GM19324 (cell line): ENCODE data around the gene TFRC.
"Not testable (repeated sequence)": the region's sequence is repeated elsewhere in the genome, so short reads cannot be mapped to it uniquely, and the experiment has no call there.

ENCODE experiments used
- ATAC-seq: cut with Tn5 transposase; IDR thresholded peaks from one replicate; pipeline ENCODE4 v1.9.1; 2021; ENCODE audit warnings: mild to moderate bottlenecking, moderate library complexity; ENCODE audit not compliant: unreplicated experiment, low FRiP score

The TFRC gene

DNA sequence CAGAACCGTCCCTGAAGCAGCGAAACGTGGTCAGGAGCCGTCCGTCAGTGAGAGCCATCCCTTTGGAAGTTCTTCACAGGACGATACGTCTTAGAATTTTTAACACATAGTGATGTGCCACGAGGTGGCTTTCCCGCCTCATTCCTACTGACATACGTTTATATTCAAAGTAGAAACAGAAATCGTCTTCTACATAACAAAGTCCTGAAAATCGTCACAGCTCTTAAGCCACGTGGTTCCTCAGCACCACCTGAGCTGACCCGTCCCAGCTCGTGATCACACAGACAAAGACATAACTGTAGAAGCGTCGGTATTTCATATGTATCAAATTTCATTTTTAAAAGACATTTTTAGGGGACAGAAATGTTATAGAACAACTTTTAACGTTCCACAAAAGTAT is 73.5 kb downstream of the TFRC start:
- ATAC-seq, result no peak

DNA sequence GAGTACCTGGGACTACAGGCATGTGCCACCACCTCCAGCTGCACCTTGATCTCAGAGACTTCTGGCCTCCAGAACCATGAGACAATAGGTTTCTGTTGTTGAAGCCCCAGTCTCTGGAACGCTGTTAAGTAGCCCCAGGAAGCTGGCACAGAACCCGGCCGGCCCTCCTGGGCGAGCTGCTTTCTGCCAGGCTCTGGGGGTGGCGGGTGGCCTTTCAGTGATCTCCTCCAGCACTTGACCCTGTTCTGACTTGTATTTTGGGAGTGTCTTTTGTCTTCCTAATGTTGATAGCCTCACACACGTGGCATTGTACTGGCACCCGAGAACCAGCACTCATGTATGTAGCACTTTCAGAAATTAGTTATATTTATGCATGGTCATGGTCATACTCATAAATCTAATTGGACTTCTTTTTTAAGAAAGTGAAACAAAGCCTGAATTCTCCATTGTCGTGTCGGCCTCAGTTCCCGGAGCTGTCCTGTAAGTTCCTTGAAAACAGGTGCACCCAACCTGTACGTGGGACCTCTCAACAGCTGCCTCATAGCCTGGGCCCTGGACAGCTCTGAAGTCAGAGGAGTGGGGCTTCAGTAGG is 74.0 kb downstream of the TFRC start:
- ATAC-seq, result no peak

DNA sequence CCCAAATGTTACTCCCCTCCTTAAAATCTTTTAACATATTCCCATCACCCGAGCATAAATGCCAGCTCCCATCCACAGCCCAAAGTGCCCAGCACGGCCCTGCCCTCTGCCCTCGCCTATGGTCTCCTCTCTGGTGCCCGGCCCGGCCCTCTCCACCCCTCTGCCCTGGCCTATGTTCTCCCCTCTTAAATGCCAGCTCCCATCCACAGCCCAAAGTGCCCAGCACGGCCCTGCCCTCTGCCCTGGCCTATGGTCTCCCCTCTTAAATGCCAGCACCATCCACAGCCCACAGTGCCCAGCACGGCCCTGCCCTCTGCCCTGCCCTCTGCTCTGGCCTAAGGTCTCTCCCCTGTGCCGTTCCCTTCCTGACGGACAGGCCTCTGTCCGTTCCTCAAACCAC is 76.6 kb downstream of the TFRC start:
- not testable (repeated sequence) for ATAC-seq

DNA sequence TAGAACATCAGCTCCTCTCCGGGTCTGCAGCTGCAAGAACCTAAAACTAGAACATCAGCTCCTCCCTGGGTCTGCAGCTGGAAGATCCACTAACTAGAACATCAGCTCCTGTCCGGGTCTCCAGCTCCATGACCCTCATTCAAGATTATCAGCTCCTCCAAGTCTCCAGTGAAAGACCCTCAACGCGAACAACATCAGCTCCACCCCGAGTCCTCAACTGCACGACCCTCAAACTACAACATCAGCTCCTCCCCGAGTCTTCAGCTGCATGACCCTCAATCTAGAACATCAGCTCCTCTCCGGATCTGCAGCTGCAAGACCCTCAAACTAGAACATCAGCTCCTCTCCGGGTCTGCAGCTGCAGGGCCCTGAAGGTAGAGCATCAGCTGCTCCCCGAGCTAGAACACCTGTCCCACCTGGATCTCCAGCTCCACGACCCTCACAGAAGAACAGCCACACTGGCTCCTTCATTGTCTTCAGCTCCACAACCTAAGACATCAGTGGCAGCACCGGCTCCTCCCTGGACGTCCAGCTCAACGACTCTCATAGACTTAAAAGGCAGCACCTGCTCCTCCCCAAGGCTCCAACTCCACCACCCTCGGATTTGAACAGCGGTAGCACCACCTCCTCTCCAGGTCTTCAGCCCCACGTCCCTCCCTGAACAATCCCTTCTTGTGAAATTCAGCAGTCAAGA is 77.4 kb downstream of the TFRC start:
- not testable (repeated sequence) for ATAC-seq

DNA sequence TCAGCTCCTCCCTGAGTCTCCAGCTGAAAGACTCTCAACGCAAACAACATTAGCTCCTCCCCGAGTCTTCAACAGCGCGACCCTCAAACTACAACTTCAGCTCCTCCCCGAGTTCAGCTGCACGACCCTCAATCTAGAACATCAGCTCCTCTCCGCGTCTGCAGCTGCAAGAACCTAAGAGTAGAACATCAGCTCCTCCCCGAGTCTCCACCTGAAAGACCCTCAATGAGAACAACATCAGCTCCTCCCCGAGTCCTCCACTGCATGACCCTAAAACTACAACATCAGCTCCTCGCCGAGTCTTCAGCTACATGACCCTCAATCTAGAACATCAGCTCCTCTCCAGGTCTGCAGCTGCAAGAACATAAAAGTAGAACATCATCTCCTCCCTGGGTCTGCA is 78.3 kb downstream of the TFRC start:
- ATAC-seq, result no peak

DNA sequence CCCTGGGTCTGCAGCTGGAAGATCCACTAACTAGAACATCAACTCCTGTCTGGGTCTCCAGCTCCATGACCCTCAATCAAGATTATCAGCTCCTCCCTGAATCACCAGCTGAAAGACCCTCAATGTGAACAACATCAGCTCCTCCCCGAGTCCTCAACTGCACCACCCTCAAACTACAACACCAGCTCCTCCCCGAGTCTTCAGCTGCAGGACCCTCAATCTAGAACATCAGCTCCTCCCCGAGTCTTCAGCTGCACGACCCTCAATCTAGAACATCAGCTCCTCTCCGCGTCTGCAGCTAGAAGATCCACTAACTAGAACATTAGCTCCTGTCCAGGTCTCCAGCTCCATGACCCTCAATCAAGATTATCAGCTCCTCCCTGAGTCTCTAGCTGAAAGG is 79.2 kb downstream of the TFRC start:
- not testable (repeated sequence) for ATAC-seq

DNA sequence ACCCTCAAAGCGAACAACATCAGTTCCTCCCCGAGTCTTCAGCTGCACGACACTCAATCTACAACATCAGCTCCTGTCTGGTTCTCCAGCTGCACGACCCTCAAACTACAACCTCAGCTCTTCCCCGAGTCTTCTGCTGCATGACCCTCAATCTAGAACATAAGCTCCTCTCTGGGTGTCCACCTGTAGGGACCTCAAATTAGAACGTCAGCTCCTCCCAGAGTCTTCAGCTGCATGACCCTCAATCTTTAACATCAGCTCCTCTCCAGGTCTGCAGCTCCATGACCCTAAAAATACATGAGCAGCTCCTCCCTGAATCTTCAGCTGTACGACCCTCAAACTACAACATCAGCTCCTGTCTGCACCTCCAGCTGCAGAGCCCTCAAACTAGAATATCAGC is 80.7 kb downstream of the TFRC start:
- ATAC-seq, result not testable (repeated sequence)

DNA sequence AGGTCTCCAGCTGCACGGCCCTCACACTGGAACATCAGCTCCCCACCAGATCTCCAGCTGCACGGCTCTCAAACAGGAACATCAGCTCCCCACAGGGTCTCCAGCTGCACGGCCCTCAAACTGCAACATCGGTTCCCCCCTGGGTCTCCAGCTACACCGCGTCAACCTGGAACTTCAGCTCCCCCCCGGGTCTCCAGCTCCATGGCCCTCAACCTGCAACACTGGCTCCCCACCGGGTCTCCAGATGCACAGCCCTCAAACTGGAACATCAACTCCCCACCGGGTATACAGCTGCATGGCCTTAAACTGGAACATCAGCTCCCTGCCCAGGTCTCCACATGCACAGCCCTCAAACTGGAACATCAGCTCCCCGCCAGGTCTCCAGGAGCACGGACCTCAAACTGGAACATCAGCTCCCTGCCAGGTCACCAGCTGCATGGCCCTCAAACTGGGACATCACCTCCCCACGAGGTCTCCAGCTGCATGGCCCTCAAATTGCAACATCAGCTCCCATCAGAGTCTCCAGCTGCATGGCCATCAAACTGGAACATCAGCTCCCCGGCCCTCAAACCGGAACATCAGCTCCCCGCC is 81.4 kb downstream of the TFRC start:
- not testable (repeated sequence) for ATAC-seq

DNA sequence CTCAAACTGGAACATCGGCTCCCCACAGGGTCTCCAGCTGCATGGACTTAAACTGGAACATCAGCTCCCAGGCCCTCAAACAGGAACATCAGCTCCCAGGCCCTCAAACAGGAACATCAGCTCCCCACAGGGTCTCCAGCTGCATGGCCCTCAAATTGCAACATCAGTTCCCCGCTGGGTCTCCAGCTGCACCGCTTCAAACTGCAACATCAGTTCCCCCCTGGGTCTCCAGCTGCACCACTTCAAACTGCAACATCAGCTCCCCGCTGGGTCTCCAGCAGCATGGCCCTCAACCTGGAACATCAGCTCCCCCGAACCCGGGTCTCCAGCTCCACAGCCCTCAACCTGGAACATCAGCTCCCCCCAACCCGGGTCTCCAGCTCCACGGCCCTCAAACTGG is 82.0 kb downstream of the TFRC start:
- no peak for ATAC-seq
